Duodenal mucosa (tissue), 2 donors: ENCODE results near the gene OAF.

ENCODE experiments used
- H3K27ac ChIP-seq: one replicate; pipeline ENCODE4 v1.7.0; 2013; ENCODE audit warnings: low read depth, low read length
- H3K27me3 ChIP-seq, 2 donors: one replicate each; pipeline ENCODE4 v1.7.0; 2013; ENCODE audit warnings: low read length in 2 of 2, control low read depth in 1 of 2; ENCODE audit not compliant: insufficient read depth in 2 of 2, control insufficient read depth in 1 of 2
- H3K36me3 ChIP-seq, 2 donors: one replicate each; pipeline ENCODE4 v1.7.0; 2013; ENCODE audit warnings: low read length in 2 of 2, control low read depth in 1 of 2; ENCODE audit not compliant: insufficient read depth in 2 of 2, control insufficient read depth in 1 of 2
- H3K4me1 ChIP-seq, 2 donors: one replicate each; pipeline ENCODE4 v1.7.0; 2013; ENCODE audit warnings: low read length in 2 of 2, control low read depth in 1 of 2; ENCODE audit not compliant: insufficient read depth in 2 of 2, control insufficient read depth in 1 of 2
- H3K4me3 ChIP-seq, 2 donors: one replicate each; pipeline ENCODE4 v1.7.0; 2013; ENCODE audit warnings: low read length in 2 of 2, low read depth in 1 of 2
- H3K9ac ChIP-seq, 2 donors: one replicate each; pipeline ENCODE4 v1.7.0; 2013; ENCODE audit warnings: low read length in 2 of 2, low read depth in 1 of 2
- H3K9me3 ChIP-seq, 2 donors: one replicate each; pipeline ENCODE4 v1.7.0; 2013; ENCODE audit warnings: low read length in 2 of 2, control low read depth in 1 of 2; ENCODE audit not compliant: control insufficient read depth in 1 of 2

OAF gene

DNA sequence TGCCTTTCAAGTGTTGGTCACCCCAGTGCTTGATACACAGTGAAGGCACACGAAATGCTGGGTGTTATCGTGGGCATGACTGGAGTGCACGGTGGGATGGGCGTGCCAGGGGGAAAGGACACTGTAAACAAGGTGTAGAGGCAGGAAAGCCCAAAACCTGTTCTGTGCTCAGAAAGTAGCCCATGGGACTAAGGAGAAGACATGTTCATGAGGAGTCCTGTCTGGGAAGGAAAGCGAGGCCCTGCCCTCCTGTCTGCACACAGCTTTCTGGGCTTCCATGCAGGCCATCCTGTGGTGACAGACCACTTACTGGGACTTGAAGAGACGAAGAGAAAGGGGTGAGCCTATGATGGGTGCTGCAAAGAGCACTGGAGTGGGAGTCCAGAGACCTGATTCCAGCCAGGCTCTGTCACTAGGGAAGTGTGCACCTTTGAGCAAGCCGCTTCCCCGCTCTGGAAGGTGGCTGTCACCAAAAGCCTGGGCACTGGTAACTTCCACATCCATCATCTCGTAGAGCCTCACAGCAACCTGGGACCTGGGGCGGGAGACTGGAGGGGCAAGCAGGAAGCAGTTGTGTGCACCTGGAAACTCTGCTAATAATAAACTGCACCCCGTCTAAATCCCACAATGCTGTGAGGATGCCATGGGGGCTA lies 28.3 kb downstream of the OAF start:
- Histone ChIP-seq H3K27me3 (peaks cover 13 to 21% of the 10 kb centered on the region in 2 donors), H3K4me3 (no peak overlapping the region), H3K27ac (no peak overlapping the region), H3K9me3 (no peaks in the 10 kb centered on the region), H3K9ac (no peak overlapping the region), H3K4me1 (peaks cover 0 to 6% of the 10 kb centered on the region in 2 donors), H3K36me3 (no peaks in the 10 kb centered on the region)

- no peak within 1 kb of the TSS for H3K27ac ChIP-seq
- peaks cover 11 to 17% of the 10 kb centered on the region in 2 donors for H3K27me3 ChIP-seq
Observed at GRCh38 chr11:120239713-120240640, 29.1 kb downstream of the OAF start, which contains the start of gene POU2F3. TSS of gene POU2F3 (plus strand) at chr11:120240140. CDS start at chr11:120240344, 204 bp downstream.

GRCh38 chr11:120240866-120241265 lies 30.0 kb downstream of the OAF start:
- Histone ChIP-seq H3K9me3 (no peaks in the 10 kb centered on the region), H3K4me3 (no peak overlapping the region), H3K9ac (no peak overlapping the region), H3K27ac (no peak overlapping the region), H3K4me1 (peaks cover 0 to 6% of the 10 kb centered on the region in 2 donors), H3K36me3 (no peaks in the 10 kb centered on the region), H3K27me3 (peaks cover 11 to 17% of the 10 kb centered on the region in 2 donors)

More at GRCh38 chr11:120239713-120240640, 29.1 kb downstream of the OAF start, which contains the start of gene POU2F3:
- Histone ChIP-seq H3K4me1 (peaks cover 0 to 6% of the 10 kb centered on the region in 2 donors), H3K36me3 (no peaks in the 10 kb centered on the region), H3K9me3 (no peaks in the 10 kb centered on the region), H3K4me3 (no peak within 1 kb of the TSS), H3K9ac (no peak within 1 kb of the TSS)

DNA sequence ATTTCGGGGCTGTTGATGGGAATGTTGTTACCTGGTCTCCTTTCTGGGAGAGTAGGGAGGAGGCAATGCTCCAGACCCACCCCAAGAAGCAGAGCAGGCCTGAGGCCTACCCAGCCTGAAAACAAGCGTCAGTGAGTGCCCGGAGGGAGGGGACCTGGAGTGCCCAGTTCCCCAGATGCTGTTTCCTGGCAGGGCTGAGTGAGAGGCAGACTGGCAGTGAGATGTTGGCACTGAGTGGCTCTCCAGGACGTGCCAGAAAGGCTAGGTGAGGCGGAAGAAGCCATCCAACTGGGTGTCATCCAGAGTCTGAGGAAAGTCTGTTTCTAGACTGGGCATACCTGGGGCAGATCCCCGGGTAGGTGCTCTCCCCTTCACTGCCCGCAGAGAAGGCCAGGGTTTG lies 30.4 kb downstream of the OAF start:
- H3K36me3 ChIP-seq: no peaks in the 10 kb centered on the region

GRCh38 chr11:120243221-120243620 lies 32.4 kb downstream of the OAF start:
- Histone ChIP-seq H3K36me3 (no peaks in the 10 kb centered on the region), H3K4me3 (no peak overlapping the region), H3K27me3 (peaks cover 11 to 17% of the 10 kb centered on the region in 2 donors), H3K9me3 (no peaks in the 10 kb centered on the region), H3K4me1 (peaks cover 0 to 6% of the 10 kb centered on the region in 2 donors), H3K27ac (no peak overlapping the region), H3K9ac (no peak overlapping the region)

More for the DNA sequence above, 30.4 kb downstream of the OAF start:
- no peaks in the 10 kb centered on the region for H3K9me3 ChIP-seq
- H3K9ac ChIP-seq: no peak overlapping the region
- peaks cover 0 to 6% of the 10 kb centered on the region in 2 donors for H3K4me1 ChIP-seq
- no peak overlapping the region for H3K27ac ChIP-seq
- H3K4me3 ChIP-seq: no peak overlapping the region
- peaks cover 11 to 17% of the 10 kb centered on the region in 2 donors for H3K27me3 ChIP-seq

DNA sequence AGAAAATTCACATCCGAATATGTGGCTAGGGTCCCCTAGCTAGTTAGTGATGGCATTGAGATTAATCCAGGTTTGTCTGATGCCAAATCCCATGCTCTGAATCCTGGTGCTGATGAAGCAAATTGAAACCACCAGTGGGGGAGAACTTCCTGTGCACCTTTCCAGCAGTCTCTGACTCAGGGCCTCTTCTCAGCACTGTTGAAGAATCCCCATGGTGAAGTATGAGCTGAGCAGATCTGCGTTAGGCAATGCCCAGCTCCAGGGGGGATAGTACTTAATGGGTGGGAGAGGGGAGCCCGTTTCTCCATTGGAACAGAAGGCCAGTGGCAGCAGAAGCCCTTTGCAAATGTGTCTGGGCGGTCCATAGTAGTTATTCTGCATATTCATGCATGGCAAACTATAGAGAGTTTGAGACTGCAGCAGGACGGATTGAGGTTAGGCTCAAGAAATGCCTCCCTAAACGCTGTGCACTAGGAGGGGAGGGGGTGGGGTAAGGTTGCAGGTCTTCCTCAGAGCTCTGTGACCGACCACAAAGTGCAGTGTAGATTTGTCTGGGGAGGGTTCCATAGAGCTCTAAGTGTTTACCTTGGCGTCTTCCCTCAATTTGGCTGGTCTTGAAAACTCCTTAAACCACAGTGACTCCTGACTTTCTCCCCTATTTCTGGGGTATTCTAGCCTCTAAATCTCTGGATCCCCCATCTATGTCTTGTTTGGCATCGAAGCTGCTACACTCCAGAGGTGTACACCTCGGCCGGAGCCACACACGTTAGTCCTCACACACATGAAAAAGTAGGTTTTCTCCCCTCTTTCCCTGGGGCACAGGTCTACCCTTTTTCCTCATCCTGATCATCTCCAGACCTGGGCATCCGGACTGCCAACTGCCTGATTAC lies 33.9 kb downstream of the OAF start:
- Histone ChIP-seq H3K27me3 (peaks cover 6 to 8% of the 10 kb centered on the region in 2 donors), H3K9ac (no peak overlapping the region), H3K9me3 (no peaks in the 10 kb centered on the region), H3K4me3 (no peak overlapping the region), H3K27ac (no peak overlapping the region), H3K4me1 (peaks cover 0 to 6% of the 10 kb centered on the region in 2 donors), H3K36me3 (no peaks in the 10 kb centered on the region)

DNA sequence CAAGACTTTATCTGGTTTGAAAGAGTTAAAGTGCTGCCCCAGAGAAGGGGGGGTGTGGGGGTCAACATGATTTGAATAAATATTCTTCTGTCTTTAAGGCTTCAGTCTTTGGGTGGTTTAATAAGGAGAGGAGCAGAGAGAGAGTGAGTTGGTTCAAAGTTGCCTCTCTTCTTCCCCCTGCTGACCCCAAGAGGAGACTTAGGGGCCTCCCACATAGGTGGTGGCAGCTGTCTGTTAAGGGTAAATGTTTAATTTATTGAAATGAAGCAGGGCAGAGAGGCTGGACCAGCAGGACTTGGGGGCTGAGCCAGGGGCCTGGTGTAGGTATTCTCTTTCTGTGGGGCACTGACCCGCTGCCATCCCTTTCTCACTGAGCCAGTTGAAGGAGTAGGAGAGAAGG lies 34.6 kb downstream of the OAF start:
- Histone ChIP-seq H3K27ac (no peak overlapping the region), H3K36me3 (no peaks in the 10 kb centered on the region), H3K4me3 (no peak overlapping the region), H3K9ac (no peak overlapping the region), H3K9me3 (no peaks in the 10 kb centered on the region), H3K27me3 (peaks cover 2 to 6% of the 10 kb centered on the region in 2 donors), H3K4me1 (peaks cover 0 to 3% of the 10 kb centered on the region in 2 donors)

DNA sequence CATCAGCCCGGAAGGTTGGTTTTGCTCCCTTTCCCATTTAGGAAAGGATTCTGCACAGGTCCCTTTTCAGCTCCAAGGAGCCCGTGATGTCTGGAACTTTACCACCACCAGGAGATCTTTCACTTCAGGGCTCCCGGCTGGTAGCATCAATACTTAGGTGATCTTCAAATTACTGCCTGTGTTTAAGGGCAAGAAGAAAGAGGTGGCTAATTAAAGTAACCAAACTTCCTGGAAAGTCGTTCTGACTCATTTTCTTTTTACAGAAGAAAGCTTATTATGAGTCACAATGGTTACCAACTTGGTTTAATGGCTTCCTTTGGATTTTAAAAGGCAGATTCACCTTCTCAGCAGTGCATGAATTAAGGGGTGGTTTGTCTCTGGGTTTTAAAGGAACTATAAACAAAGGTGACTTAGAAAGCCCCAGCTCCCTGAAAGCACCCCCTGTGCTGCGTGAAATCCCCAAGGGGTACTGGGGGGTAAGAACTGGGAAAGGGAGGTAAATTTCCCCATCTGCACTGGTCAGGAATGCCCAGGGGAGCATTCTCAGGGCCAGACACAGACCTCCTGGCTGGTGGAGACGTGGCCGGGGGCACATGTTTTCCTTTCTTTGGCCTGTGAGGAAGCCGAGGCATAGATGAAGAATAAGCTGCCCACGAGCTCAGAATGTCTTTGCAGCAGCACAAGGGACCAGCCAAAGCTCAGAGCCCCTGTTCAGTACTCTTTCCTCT lies 37.9 kb downstream of the OAF start:
- no peak overlapping the region for H3K4me3 ChIP-seq
- H3K27me3 ChIP-seq: peaks cover 0 to under 1% of the 10 kb centered on the region in 2 donors
- H3K27ac ChIP-seq: no peak overlapping the region

More for the DNA sequence above, 37.9 kb downstream of the OAF start:
- Histone ChIP-seq H3K9me3 (no peaks in the 10 kb centered on the region), H3K4me1 (no peaks in the 10 kb centered on the region), H3K9ac (no peak overlapping the region), H3K36me3 (no peaks in the 10 kb centered on the region)
